ENCODE results near the gene STOM. TPM values are rescaled to one million over a fixed set of nuclear protein-coding genes. Genes with fewer than 3 reads are reported as not detected.

Gene STOM
- total and polyA plus RNA-seq, 10 of the 15 experiments (the other 5 are each of a cell fraction or from before 2014, with no cell fraction given), result 6.7 to 47.4 (median 39.8) TPM

DNA sequence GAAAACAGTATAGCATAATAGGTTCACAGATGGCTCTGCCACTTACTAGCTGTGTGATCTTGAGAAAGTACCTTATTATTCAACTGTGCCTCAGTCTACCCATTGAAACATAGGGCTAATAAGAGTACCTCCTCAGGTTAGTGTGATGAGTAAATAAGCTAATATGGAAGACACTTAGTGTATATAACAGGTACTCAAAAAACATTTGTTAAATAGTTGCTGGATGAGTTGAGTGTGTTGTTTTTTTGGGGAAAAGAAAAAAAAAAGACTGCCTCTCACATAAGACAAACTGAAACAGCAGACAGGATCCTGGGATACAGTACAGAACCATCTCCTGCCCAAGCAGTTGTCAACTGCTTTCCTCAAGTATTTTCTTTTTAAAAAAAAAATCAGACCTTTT, 5.2 kb downstream of the STOM start (continued):
- TF ChIP-seq NFIC (IDR thresholded peaks at IDR 0.05; ENCODE audit: low read depth, low read length) (no peak), HDAC2 (IDR thresholded peaks at IDR 0.05) (no peak), ZNF217 (IDR thresholded peaks at IDR 0.05) (no peak)
- TF ChIP-seq, protein P1, sequence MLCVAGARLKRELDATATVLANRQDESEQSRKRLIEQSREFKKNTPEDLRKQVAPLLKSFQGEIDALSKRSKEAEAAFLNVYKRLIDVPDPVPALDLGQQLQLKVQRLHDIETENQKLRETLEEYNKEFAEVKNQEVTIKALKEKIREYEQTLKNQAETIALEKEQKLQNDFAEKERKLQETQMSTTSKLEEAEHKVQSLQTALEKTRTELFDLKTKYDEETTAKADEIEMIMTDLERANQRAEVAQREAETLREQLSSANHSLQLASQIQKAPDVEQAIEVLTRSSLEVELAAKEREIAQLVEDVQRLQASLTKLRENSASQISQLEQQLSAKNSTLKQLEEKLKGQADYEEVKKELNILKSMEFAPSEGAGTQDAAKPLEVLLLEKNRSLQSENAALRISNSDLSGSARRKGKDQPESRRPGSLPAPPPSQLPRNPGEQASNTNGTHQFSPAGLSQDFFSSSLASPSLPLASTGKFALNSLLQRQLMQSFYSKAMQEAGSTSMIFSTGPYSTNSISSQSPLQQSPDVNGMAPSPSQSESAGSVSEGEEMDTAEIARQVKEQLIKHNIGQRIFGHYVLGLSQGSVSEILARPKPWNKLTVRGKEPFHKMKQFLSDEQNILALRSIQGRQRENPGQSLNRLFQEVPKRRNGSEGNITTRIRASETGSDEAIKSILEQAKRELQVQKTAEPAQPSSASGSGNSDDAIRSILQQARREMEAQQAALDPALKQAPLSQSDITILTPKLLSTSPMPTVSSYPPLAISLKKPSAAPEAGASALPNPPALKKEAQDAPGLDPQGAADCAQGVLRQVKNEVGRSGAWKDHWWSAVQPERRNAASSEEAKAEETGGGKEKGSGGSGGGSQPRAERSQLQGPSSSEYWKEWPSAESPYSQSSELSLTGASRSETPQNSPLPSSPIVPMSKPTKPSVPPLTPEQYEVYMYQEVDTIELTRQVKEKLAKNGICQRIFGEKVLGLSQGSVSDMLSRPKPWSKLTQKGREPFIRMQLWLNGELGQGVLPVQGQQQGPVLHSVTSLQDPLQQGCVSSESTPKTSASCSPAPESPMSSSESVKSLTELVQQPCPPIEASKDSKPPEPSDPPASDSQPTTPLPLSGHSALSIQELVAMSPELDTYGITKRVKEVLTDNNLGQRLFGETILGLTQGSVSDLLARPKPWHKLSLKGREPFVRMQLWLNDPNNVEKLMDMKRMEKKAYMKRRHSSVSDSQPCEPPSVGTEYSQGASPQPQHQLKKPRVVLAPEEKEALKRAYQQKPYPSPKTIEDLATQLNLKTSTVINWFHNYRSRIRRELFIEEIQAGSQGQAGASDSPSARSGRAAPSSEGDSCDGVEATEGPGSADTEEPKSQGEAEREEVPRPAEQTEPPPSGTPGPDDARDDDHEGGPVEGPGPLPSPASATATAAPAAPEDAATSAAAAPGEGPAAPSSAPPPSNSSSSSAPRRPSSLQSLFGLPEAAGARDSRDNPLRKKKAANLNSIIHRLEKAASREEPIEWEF (IDR thresholded peaks at IDR 0.05; ENCODE audit: insufficient replicate concordance, low read depth, low read length), result no peak

DNA sequence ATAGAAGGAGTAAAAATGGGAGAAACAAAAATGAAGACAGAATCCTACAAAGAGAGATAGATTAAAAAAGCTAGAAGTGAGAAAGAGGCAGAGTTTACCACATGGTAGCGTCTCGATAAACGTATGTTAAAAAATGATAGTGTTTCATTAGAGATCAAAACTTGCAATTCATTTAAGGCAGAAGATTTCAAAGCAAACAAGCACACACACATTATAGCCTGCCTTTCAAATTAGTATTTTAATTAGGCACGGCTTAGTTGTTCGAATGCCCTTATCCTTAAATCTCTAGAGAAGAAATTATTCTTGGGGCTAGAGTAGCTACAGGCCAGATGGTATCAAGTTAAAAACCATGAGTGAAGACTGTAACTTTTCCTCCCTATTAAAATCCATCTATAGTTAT, 6.0 kb downstream of the STOM start:
- no peaks in the 10 kb centered on the region; the same call in 1 of the 2 replicates for H3K79me2 ChIP-seq (ENCODE audit: control insufficient read depth, insufficient read depth, low read length)
- intact Hi-C loops (cut with micrococcal nuclease; ENCODE audit: unreplicated experiment), result no loop called here
- ATAC-seq, result no peak
- no peak overlapping the region for H3K4me3 ChIP-seq
- no peak overlapping the region for H3K4me2 ChIP-seq (ENCODE audit: control insufficient read depth, insufficient read depth)
- H3K9ac ChIP-seq (ENCODE audit: control insufficient read depth, insufficient read depth, low read length), result no peak overlapping the region
- H3K9me3 ChIP-seq (replicated peaks; ENCODE audit: control insufficient read depth, insufficient read depth, low read length), result no peaks in the 10 kb centered on the region; the same call in 2 of the 3 replicates
- no peaks in the 10 kb centered on the region for H3K27me3 ChIP-seq (replicated peaks in 1 of 2; ENCODE audit: control insufficient read depth in 2 of 2, insufficient read depth in 2 of 2, low read length in 1 of 2)
- ChIA-PET CTCF (interaction anchor here (1.1 to 2.5 kb wide), 4 partner anchors 10 to 151 kb away, joined by 3 to 13 read pairs (median 6); no protein-coding TSS in a partner anchor), RAD21 (ENCODE audit: unreplicated experiment) (interaction anchor here (0.9 kb wide), 1 partner anchor 151 kb away, joined by 3 read pairs; no protein-coding TSS in a partner anchor), POLR2A (no interaction called here), SMC1A (ENCODE audit: uncharacterized antibody, unreplicated experiment) (interaction anchor here (0.6 to 3.5 kb wide), 7 partner anchors 10 to 1845 kb away, joined by 3 to 22 read pairs (median 3); no protein-coding TSS in a partner anchor)
- 91% methylated on average over 5 of the region's 5 CpGs for WGBS (ENCODE audit: insufficient coverage, insufficient replicate concordance, low lambda C conversion rate, missing lambda C conversion rate)
- DNase-seq (ENCODE audit: low read depth, low spot score), result no peak
- TF ChIP-seq SIX5 (IDR thresholded peaks at IDR 0.05; ENCODE audit: low read depth, low read length, severe bottlenecking), result no peak
- no peak for TF ChIP-seq MEF2B (IDR thresholded peaks at IDR 0.05; ENCODE audit: partially characterized antibody, poor library complexity, severe bottlenecking)
- no peak for TF ChIP-seq RBBP5 (conservative IDR thresholded peaks at IDR 0.05)
- H3K27ac ChIP-seq (ENCODE audit: control insufficient read depth, insufficient read depth), result no peak overlapping the region
- in situ Hi-C loops (cut with MboI), result no loop called here
- H3K4me1 ChIP-seq (ENCODE audit: control insufficient read depth, insufficient read depth, low read length), result peaks cover 9% of the 10 kb centered on the region
- no peaks in the 10 kb centered on the region for H3K36me3 ChIP-seq (ENCODE audit: control insufficient read depth in 2 of 2, insufficient read depth in 2 of 2, low read length in 1 of 2)
- FAIRE-seq, result no peak
- no peak overlapping the region for H2AFZ ChIP-seq (ENCODE audit: control insufficient read depth, low read depth, low read length)
- no TSS peak for BruUV-seq (replicated peaks)
- H4K20me1 ChIP-seq (ENCODE audit: control insufficient read depth, insufficient read depth), result no peaks in the 10 kb centered on the region

Measured in GM12878 (cell line).